ENCODE measurements around the gene BPIFA1.

Gene BPIFA1

GRCh38 chr20:33281550-33282146 lies 45.9 kb downstream of the BPIFA1 start:
- DNase-seq (ENCODE audit: extremely low read depth, low read depth) = no peak
- no peak for TF ChIP-seq CTCF (IDR thresholded peaks at IDR 0.05; ENCODE audit: low read depth, low read length)

GRCh38 chr20:33282196-33282934 lies 46.6 kb downstream of the BPIFA1 start:
- no peak for DNase-seq (ENCODE audit: extremely low read depth, low read depth)
- TF ChIP-seq CTCF (IDR thresholded peaks at IDR 0.05; ENCODE audit: low read depth, low read length) = no peak

GRCh38 chr20:33282991-33283555 lies 47.3 kb downstream of the BPIFA1 start, which contains the start of gene BPIFB1:
Gene BPIFB1 (plus strand): TSS chr20:33283214. CDS start chr20:33286074, 2,860 bp downstream.
- TF ChIP-seq CTCF (IDR thresholded peaks at IDR 0.05; ENCODE audit: low read depth, low read length) = no peak

GRCh38 chr20:33284284-33284683 lies 48.5 kb downstream of the BPIFA1 start:
- DNase-seq (ENCODE audit: extremely low read depth, low read depth) = no peak
- no peak for TF ChIP-seq CTCF (IDR thresholded peaks at IDR 0.05; ENCODE audit: low read depth, low read length)

More at GRCh38 chr20:33282991-33283555, 47.3 kb downstream of the BPIFA1 start, which contains the start of gene BPIFB1:
- DNase-seq (ENCODE audit: extremely low read depth, low read depth) = no peak

GRCh38 chr20:33284937-33285336 lies 49.1 kb downstream of the BPIFA1 start:
- DNase-seq (ENCODE audit: extremely low read depth, low read depth) = no peak
- TF ChIP-seq CTCF (IDR thresholded peaks at IDR 0.05; ENCODE audit: low read depth, low read length) = no peak

- no peak for DNase-seq (ENCODE audit: extremely low read depth, low read depth)
- TF ChIP-seq CTCF (IDR thresholded peaks at IDR 0.05; ENCODE audit: low read depth, low read length) = no peak
Measured at GRCh38 chr20:33285861-33286495, 50.2 kb downstream of the BPIFA1 start.
